Keratinocyte (primary cell): Measurements from ENCODE around the gene SMIM24. TPM values are rescaled to one million over a fixed set of nuclear protein-coding genes. Genes with fewer than 3 reads are reported as not detected.

ENCODE experiments used
- DNase-seq: peaks from one replicate; pipeline ENCODE4 v3.0.0-alpha.2; 2011; ENCODE audit warnings: low read depth, missing footprints, low spot score
- FAIRE-seq: peaks from 2 replicates; lab custom pipeline; 2011; peaks lifted over from hg19 to GRCh38; lab: Jason Lieb, UNC
- H2AFZ ChIP-seq: 2 replicates; pipeline ENCODE4 v1.6.0; 2012; ENCODE audit warnings: low read length, control low read depth, inconsistent platforms; ENCODE audit not compliant: control insufficient read depth
- H3K27ac ChIP-seq: 2 replicates; pipeline ENCODE4 v1.5.1; 2011; ENCODE audit warnings: low read length; ENCODE audit not compliant: control insufficient read depth, insufficient read depth
- H3K27me3 ChIP-seq: 3 replicates; pipeline ENCODE4 v1.6.0; 2011; ENCODE audit warnings: low read length; ENCODE audit not compliant: control insufficient read depth, insufficient read depth; ENCODE audit errors: extremely low read depth
- H3K36me3 ChIP-seq, 2 experiments: 2 replicates in 1 of 2; 3 replicates in 1 of 2; pipeline ENCODE4 v1.5.1; 2011; ENCODE audit warnings: low read length in 2 of 2, mild to moderate bottlenecking in 1 of 2; ENCODE audit not compliant: control insufficient read depth in 2 of 2, insufficient read depth in 2 of 2; ENCODE audit errors: extremely low read depth in 1 of 2
- H3K4me1 ChIP-seq: 3 replicates; pipeline ENCODE4 v1.5.1; 2011; ENCODE audit warnings: low read length; ENCODE audit not compliant: control insufficient read depth, insufficient read depth; ENCODE audit errors: extremely low read depth
- H3K4me2 ChIP-seq: 3 replicates; pipeline ENCODE4 v1.6.0; 2011; ENCODE audit warnings: low read depth, low read length; ENCODE audit not compliant: control insufficient read depth, insufficient read depth; ENCODE audit errors: extremely low read depth
- H3K4me3 ChIP-seq, 3 experiments: fragments of 200-600 bp in 1 of 3; sonication (generic) in 1 of 3; 2 replicates in 2 of 3; 3 replicates in 1 of 3; pipeline ENCODE4 v1.5.1; 2011 to 2016; ENCODE audit warnings: low read length in 3 of 3, mild to moderate bottlenecking in 3 of 3, control low read depth in 2 of 3, inconsistent platforms in 1 of 3, low read depth in 1 of 3, mixed read lengths in 1 of 3, mixed run types in 1 of 3, moderate library complexity in 1 of 3; ENCODE audit not compliant: control insufficient read depth in 2 of 3, insufficient read depth in 2 of 3; ENCODE audit errors: extremely low read depth in 1 of 3
- H3K79me2 ChIP-seq: 2 replicates; pipeline ENCODE4 v1.6.0; 2012; ENCODE audit warnings: low read length; ENCODE audit not compliant: control insufficient read depth, insufficient read depth
- H3K9ac ChIP-seq: 3 replicates; pipeline ENCODE4 v1.6.0; 2011; ENCODE audit warnings: low read length; ENCODE audit not compliant: control insufficient read depth, insufficient read depth; ENCODE audit errors: extremely low read depth
- H3K9me1 ChIP-seq: 3 replicates; pipeline ENCODE4 v1.6.0; 2011; ENCODE audit warnings: low read length; ENCODE audit not compliant: control insufficient read depth, insufficient read depth; ENCODE audit errors: extremely low read depth
- H3K9me3 ChIP-seq: 2 replicates; pipeline ENCODE4 v1.5.1; 2012; ENCODE audit warnings: low read depth, low read length; ENCODE audit not compliant: control insufficient read depth
- H4K20me1 ChIP-seq: 3 replicates; pipeline ENCODE4 v1.6.0; 2011; ENCODE audit warnings: low read length; ENCODE audit not compliant: control insufficient read depth, insufficient read depth; ENCODE audit errors: extremely low read depth
- EZH2 ChIP-seq: IDR thresholded peaks from one replicate; pipeline ENCODE4 v1.6.1; 2012; ENCODE audit warnings: inconsistent platforms, mild to moderate bottlenecking, low read length, moderate library complexity
- dilution Hi-C: fragments of 300-500 bp; cut with MboI; formaldehyde crosslinking; loops from one replicate; pipeline ENCODE4 v1.7.0; 2020; ENCODE audit warnings: low sequenced_read_pairs; ENCODE audit not compliant: extremely low pct_ligation_motif_present
- polyA plus RNA-seq, 5 experiments: library from polyadenylated mRNA; depleted of rRNA in 3 of 5; stranded (reverse) in 3 of 5; stranded (forward) in 1 of 5; unstranded in 1 of 5; fragments of >200 nt; gene quantifications; 1 replicate in 1 of 5; 2 replicates in 3 of 5; 3 replicates in 1 of 5; pipeline versions ENCODE4 v1.2.1 to v1.2.3, GENCODE V29; 2011 to 2012; ENCODE audit warnings: missing spikeins in 2 of 5, low read depth in 1 of 5, low replicate concordance in 1 of 5
- TF ChIP-seq, protein P1 (sequence below), 3 experiments: IDR thresholded peaks in 1 of 3; conservative IDR thresholded peaks in 1 of 3; optimal IDR thresholded peaks in 1 of 3; 2 replicates in 2 of 3; 3 replicates in 1 of 3; pipeline versions ENCODE3 to v1.5.1; 2011; ENCODE audit warnings: low read length in 3 of 3, mild to moderate bottlenecking in 3 of 3, moderate library complexity in 2 of 3, control low read depth in 1 of 3, inconsistent platforms in 1 of 3; ENCODE audit not compliant: insufficient read depth in 2 of 3; ENCODE audit errors: extremely low read depth in 1 of 3

SMIM24 gene
- polyA plus RNA-seq, 1 donor (not counting 4 experiments of a cell fraction or from before 2014, with no cell fraction given) = not detected

DNA sequence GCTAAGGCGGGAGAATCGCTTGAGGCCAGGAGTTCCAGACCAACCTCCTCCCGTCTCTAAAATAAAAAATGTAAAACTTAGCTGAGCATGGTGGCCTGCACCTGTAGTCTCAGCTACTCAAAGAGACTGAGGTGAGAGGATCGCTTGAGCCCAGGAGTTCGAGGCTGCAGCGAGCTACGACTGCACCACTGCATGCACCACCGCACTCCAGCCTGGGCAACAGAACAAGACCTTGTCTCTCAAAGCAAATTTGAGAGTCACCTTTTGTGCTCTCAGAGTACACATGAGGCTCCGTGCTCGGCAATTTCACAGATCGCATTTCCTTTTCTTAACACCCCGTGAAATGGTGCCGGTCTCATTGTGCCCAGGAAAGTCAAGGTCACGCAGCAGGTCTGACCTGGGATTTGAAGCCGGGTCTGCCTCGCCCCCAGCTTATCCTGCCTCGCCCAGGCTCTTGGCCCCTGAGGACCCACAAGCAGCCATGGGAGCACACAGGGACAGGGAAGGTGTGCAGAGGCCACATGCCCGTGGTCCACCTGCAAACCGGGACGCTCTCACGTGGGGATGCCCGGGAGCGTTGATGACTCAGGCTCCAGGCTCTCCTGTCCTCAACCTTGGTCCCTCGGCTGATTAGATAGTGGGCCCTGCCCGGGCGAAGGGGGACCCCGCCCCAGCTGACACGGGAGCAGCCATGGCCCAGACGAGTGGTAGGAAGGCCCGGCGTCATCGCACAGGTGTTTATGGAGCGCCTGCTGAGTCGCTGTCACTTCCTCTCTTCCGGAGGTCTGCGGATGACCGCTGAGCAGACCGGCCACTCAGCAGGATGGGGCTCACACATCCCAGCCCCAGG lies 1.1 kb upstream of the SMIM24 start:
- Histone ChIP-seq H3K4me3 (no peak overlapping the region), H3K9ac (no peak overlapping the region), H3K36me3 (no peaks in the 10 kb centered on the region), H3K4me1 (no peaks in the 10 kb centered on the region), H3K9me1 (no peaks in the 10 kb centered on the region), H4K20me1 (peaks cover 3% of the 10 kb centered on the region), H2AFZ (no peak overlapping the region), H3K79me2 (no peaks in the 10 kb centered on the region), H3K9me3 (no peaks in the 10 kb centered on the region), H3K4me2 (no peak overlapping the region), H3K27ac (no peak overlapping the region), H3K27me3 (peaks cover 26% of the 10 kb centered on the region)
- no peak for FAIRE-seq
- TF ChIP-seq EZH2 = no peak
- TF ChIP-seq, protein P1, sequence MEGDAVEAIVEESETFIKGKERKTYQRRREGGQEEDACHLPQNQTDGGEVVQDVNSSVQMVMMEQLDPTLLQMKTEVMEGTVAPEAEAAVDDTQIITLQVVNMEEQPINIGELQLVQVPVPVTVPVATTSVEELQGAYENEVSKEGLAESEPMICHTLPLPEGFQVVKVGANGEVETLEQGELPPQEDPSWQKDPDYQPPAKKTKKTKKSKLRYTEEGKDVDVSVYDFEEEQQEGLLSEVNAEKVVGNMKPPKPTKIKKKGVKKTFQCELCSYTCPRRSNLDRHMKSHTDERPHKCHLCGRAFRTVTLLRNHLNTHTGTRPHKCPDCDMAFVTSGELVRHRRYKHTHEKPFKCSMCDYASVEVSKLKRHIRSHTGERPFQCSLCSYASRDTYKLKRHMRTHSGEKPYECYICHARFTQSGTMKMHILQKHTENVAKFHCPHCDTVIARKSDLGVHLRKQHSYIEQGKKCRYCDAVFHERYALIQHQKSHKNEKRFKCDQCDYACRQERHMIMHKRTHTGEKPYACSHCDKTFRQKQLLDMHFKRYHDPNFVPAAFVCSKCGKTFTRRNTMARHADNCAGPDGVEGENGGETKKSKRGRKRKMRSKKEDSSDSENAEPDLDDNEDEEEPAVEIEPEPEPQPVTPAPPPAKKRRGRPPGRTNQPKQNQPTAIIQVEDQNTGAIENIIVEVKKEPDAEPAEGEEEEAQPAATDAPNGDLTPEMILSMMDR (optimal IDR thresholded peaks at IDR 0.05 in 1 of 3, IDR thresholded peaks at IDR 0.05 in 1 of 3, conservative IDR thresholded peaks at IDR 0.05 in 1 of 3; ENCODE audit: extremely low read depth in 1 of 3, insufficient read depth in 2 of 3, low read length in 3 of 3) = no peak
- no peak for DNase-seq
- dilution Hi-C loops = no loop called here

DNA sequence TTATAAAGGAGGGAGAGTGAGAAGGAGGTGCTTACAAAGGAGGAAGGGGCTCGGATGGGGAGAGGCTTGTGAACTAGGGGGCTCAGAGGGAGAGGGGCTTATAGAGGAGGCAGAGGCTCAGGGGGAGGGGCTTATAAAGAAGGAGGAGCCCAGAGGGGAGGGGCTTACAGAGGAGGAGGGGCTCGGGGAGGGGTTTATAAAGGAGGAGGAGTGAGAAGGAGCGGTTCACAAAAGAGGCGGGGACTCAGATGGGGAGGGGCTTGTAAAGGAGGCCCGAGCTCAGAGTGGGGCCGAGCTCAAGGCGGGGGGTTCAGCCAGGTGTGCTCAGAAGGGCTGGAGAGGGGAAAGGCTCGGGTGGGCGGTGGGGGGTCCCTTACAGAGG lies 500 bp downstream of the SMIM24 start:
- Histone ChIP-seq H3K27me3 (peaks cover 30% of the 10 kb centered on the region), H3K9me1 (no peaks in the 10 kb centered on the region), H3K4me3 (no peak overlapping the region), H3K27ac (no peak overlapping the region), H3K79me2 (no peaks in the 10 kb centered on the region), H3K9me3 (no peaks in the 10 kb centered on the region), H3K4me1 (no peaks in the 10 kb centered on the region), H3K9ac (no peak overlapping the region), H3K36me3 (no peaks in the 10 kb centered on the region), H2AFZ (no peak overlapping the region), H4K20me1 (peaks cover 3% of the 10 kb centered on the region), H3K4me2 (no peak overlapping the region)
- no peak for FAIRE-seq
- DNase-seq = no peak
- dilution Hi-C loops = no loop called here
- TF ChIP-seq, protein P1 (optimal IDR thresholded peaks at IDR 0.05 in 1 of 3, IDR thresholded peaks at IDR 0.05 in 1 of 3, conservative IDR thresholded peaks at IDR 0.05 in 1 of 3; ENCODE audit: extremely low read depth in 1 of 3, insufficient read depth in 2 of 3, low read length in 3 of 3) = no peak
- TF ChIP-seq EZH2 = no peak
